OCI-LY3 (cell line): ENCODE data around the gene EYS.

Experiments
- CTCF ChIP-seq: fragments of 200-600, 300-600 bp; sonication (generic); IDR thresholded peaks from 2 replicates; pipeline ENCODE4 v1.5.1; 2014; ENCODE audit warnings: antibody characterized with exemption, low read length, low read depth
- EZH2phosphoT487 ChIP-seq: fragments of 200-600 bp; shearing (Covaris generic); IDR thresholded peaks from 2 replicates; pipeline ENCODE4 v1.6.1; 2018; ENCODE audit warnings: antibody characterized with exemption, mixed run types, low read depth

DNA sequence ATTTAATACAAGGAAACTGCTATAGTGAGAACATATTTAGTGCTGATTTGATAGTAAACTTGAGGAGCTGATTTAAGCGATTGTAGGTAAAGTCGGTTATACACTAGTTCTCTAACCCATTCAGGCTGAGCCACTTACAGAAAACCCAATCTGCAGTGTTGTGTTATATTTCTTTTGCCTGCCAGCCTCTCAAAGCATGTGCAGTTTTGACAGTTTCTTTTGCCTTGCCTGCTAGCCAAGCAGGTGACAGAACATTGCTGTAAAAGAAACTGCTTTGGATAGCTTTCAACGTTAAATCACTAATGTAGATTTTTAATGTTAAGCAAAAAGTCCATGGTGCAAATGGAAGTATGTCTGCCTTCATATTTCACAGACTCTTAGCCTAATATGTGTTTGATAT is 982.9 kb downstream of the EYS start:
- TF ChIP-seq CTCF = no peak
- TF ChIP-seq EZH2phosphoT487 = no peak
